Ascending aorta (tissue), 2 donors: ENCODE data around the gene SLC22A13. TPM values are rescaled to one million over a fixed set of nuclear protein-coding genes. Genes with fewer than 3 reads are reported as not detected.

ENCODE experiments used
- DNase-seq, 2 donors: peaks; one replicate each; pipeline ENCODE4 v3.0.0-alpha.2; 2019; ENCODE audit warnings: low spot score in 2 of 2
- H3K27ac ChIP-seq, 2 donors: fragments of 200-600 bp; sonication (generic); one replicate each; pipeline ENCODE4 v1.5.1; 2016 to 2017; ENCODE audit warnings: mild to moderate bottlenecking in 1 of 2
- H3K27me3 ChIP-seq: fragments of 200-600 bp; sonication (generic); one replicate; pipeline ENCODE4 v1.5.1; 2017
- H3K36me3 ChIP-seq, 2 donors: fragments of 200-600 bp; sonication (generic); one replicate each; pipeline ENCODE4 v1.5.1; 2016
- H3K4me1 ChIP-seq, 2 donors: fragments of 200-600 bp; sonication (generic); one replicate each; pipeline ENCODE4 v1.5.1; 2016 to 2017; ENCODE audit warnings: mild to moderate bottlenecking in 1 of 2
- H3K4me3 ChIP-seq, 2 donors: fragments of 200-600 bp; sonication (generic); one replicate each; pipeline ENCODE4 v1.5.1; 2016 to 2017; ENCODE audit warnings: mild to moderate bottlenecking in 1 of 2
- H3K9me3 ChIP-seq, 2 donors: fragments of 200-600 bp; sonication (generic); one replicate each; pipeline ENCODE4 v1.5.1; 2016
- intact Hi-C: fragments of 100-400 bp; cut with DNase I; formaldehyde crosslinking; loops from one replicate; pipeline ENCODE4 v1.15.1; 2023
- total RNA-seq: library from RNA; depleted of rRNA; stranded (reverse); fragments of >200 nt; gene quantifications from one replicate; pipeline ENCODE4 v1.1.0, GENCODE V29; 2016
- TF ChIP-seq, protein P1 (sequence below), 3 experiments: fragments of 200-600 bp in 2 of 3; fragments of 450-650 bp in 1 of 3; sonication (generic) in 2 of 3; IDR thresholded peaks; one replicate each; pipeline ENCODE4 v1.5.1; 2016 to 2019; ENCODE audit warnings: antibody characterized with exemption in 3 of 3, mild to moderate bottlenecking in 1 of 3, moderate library complexity in 1 of 3

Gene SLC22A13
- total RNA-seq, 1 donor from 2014 or later: not detected

DNA sequence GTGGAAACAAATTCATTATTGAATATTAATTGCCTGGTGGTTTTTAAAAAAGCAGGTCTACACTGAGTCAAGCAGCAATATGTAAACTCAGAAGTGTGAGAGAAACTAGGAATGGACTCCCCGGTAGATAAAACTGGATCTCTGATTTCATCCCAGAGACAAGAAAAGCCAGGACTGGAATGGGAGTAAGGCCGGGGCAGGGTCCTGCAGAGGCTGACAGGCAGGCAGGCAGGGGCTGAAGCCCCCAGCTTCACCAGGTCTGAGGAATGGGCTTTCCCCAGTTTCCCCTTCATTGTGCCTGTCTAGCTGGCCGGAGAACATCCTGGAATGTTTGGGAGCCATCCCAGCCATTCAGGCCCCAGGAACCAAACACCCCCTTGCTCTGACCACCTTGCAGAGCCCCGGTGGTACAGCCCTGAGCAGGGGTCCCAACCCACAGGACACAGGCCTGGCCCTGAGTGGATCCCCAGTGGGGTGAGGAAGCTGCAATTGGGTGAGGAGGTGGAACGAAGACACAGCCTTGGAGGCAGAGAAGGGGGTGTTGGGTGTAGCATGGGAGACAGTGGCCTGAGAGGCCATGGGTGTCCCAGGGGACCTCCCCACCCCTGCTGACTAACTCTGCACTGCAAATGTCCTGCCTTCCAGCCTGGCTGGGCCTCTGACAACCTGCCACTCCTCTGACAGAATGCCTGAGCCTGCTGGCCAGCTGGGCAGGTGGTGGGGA lies 49.3 kb downstream of the SLC22A13 start:
- intact Hi-C loops: no loop called here
- no peak for DNase-seq
- no peak overlapping the region for H3K27ac ChIP-seq
- no peaks in the 10 kb centered on the region for H3K4me1 ChIP-seq
- no peaks in the 10 kb centered on the region for H3K27me3 ChIP-seq
- TF ChIP-seq, protein P1, sequence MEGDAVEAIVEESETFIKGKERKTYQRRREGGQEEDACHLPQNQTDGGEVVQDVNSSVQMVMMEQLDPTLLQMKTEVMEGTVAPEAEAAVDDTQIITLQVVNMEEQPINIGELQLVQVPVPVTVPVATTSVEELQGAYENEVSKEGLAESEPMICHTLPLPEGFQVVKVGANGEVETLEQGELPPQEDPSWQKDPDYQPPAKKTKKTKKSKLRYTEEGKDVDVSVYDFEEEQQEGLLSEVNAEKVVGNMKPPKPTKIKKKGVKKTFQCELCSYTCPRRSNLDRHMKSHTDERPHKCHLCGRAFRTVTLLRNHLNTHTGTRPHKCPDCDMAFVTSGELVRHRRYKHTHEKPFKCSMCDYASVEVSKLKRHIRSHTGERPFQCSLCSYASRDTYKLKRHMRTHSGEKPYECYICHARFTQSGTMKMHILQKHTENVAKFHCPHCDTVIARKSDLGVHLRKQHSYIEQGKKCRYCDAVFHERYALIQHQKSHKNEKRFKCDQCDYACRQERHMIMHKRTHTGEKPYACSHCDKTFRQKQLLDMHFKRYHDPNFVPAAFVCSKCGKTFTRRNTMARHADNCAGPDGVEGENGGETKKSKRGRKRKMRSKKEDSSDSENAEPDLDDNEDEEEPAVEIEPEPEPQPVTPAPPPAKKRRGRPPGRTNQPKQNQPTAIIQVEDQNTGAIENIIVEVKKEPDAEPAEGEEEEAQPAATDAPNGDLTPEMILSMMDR (IDR thresholded peaks at IDR 0.05): no peak
- H3K9me3 ChIP-seq: no peaks in the 10 kb centered on the region
- no peaks in the 10 kb centered on the region for H3K36me3 ChIP-seq
- H3K4me3 ChIP-seq: no peak overlapping the region

DNA sequence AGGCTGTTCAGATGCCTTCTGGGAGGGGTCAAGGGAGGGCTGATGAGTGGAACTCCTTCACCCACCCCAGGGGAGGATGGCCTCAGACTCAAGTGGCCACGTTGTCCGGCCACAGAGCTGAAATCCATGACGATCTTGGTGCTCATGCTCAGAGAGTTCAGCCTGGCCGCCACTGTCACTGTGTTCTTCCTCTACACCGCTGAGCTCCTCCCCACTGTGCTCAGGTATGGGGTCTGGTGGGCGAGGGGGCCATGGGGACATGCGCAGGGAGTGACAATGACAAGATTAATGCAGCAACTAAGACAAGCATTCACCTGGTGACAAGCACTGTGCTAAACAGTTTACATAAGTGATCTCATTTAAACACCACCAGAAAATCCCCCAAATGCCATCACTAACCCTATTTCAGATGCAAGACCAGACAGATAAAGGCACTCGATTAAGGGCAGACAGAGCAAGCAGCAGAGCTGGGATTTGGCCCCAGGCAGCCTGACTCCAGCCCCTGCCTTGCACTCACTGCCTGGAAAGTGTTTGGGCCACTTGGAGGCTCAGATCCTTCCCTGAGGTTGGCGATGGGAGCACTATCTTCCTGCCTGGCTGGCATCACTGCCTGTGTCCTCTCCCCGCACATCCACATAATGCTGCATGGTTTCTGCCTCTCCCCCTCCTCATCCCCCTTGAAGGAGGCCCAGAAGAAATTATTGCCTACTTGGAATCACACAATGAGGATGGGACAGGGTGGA lies 50.0 kb downstream of the SLC22A13 start:
- intact Hi-C loops: no loop called here
- no peaks in the 10 kb centered on the region for H3K9me3 ChIP-seq
- H3K27me3 ChIP-seq: no peaks in the 10 kb centered on the region
- TF ChIP-seq, protein P1 (IDR thresholded peaks at IDR 0.05): no peak
- H3K36me3 ChIP-seq: no peaks in the 10 kb centered on the region
- no peak for DNase-seq
- H3K4me1 ChIP-seq: no peaks in the 10 kb centered on the region
- no peak overlapping the region for H3K4me3 ChIP-seq
- no peak overlapping the region for H3K27ac ChIP-seq

DNA sequence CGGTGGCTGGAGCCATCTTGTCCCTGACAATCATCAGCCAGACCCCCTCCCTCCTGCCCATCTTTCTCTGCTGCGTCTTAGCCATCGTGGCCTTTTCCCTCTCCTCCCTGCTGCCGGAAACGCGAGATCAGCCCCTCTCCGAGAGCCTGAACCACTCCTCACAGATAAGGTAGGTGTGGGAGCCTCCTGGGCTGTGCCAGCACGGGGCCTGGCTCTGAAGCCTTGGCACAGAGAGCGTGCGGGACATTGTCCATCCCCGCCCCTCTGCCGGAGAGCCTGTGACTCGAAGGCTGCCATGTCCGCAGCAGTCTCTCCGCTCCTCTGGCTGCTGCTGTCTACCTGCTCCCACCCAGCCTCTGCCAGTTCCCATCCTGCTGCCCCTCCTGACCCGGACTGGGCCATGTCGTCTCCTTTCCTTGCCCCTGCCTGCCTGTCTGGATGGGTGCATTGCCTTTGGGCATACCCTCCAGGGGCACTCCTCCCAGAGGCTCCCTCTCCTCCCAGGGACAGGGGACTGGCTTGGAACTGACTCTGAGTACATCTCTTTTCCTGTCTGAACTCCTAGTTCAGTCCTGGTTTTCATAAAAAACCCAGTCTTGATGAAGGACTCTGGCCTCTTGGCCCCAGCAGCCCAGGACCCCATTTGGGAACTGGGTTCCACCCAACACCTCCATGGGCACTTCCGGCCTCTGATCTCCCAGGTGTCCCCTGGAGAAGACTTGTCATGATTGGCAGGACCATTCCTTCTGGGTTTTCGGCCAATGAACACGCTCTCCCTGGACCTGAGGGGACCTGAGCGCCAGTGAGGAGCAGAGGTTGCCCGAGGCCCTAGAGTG lies 51.0 kb downstream of the SLC22A13 start:
- no peak for DNase-seq
- Histone ChIP-seq H3K27me3 (no peaks in the 10 kb centered on the region), H3K4me1 (no peaks in the 10 kb centered on the region), H3K27ac (no peak overlapping the region), H3K4me3 (no peak overlapping the region), H3K9me3 (no peaks in the 10 kb centered on the region), H3K36me3 (no peaks in the 10 kb centered on the region)
- TF ChIP-seq, protein P1 (IDR thresholded peaks at IDR 0.05): no peak
- intact Hi-C loops: no loop called here

DNA sequence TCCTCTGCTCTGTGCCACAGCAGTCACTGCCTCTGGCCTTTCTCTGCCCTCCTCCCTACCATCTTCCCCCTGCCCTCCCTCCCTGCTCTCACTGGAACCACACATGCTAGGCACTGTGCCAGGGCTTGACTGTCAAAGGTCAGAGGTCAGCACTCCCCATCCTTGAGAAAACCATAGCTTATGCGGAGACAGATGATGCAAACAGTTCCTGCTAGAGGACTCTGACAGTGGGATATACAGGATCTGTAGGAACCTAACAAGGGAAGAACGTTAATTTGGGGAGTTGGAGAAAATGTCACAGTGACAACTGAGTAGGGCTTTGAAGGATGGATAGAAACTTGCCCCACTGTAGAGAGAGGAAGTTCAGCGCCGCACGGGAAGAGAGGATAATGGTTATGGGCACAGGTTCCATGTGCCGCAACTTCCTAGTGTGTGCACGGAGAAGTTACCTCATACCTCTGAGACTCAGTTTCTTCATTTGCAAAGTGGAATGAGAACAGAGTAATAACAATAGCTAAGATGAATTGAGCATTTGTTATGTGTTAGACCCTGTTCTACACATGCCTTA lies 51.7 kb downstream of the SLC22A13 start:
- Histone ChIP-seq H3K4me3 (no peak overlapping the region), H3K27ac (no peak overlapping the region), H3K27me3 (no peaks in the 10 kb centered on the region), H3K4me1 (no peaks in the 10 kb centered on the region), H3K36me3 (no peaks in the 10 kb centered on the region), H3K9me3 (no peaks in the 10 kb centered on the region)
- TF ChIP-seq, protein P1 (IDR thresholded peaks at IDR 0.05): no peak
- intact Hi-C loops: no loop called here
- DNase-seq: no peak
